K562 (cell line): Measurements from ENCODE around the gene ASB4. TPM values are rescaled to one million over a fixed set of nuclear protein-coding genes. Genes with fewer than 3 reads are reported as not detected.

Source experiments
- ATAC-seq: fragments of 200-7000 bp; cut with Tn5 transposase; 3 replicates; pipeline ENCODE4 v1.9.1; 2020; ENCODE audit warnings: moderate library complexity
- BruUV-seq: library from RNA; stranded (reverse); fragments of 400-500 nt; replicated peaks from 2 replicates; lab custom pipeline; 2021; lab: Mats Ljungman, UMichigan
- CTCF ChIA-PET: fragments of 300-600 bp; formaldehyde crosslinking; extraction: SDS; loops from one replicate; lab custom pipeline; 2021; ENCODE audit warnings: low intra/inter-chr PET ratio; lab: Yijun Ruan, JAX
- POLR2A ChIA-PET: fragments of 300-600, 350-650 bp; sonication (Branson Sonifier 250); formaldehyde crosslinking; extraction: SDS; loops from one replicate; lab custom pipeline; 2021; ENCODE audit warnings: antibody characterized with exemption, inconsistent platforms; lab: Yijun Ruan, JAX
- DNase-seq, 4 experiments: peaks; one replicate each; pipeline versions ENCODE4 v3.0.0 to v3.0.0-alpha.2; 2011 to 2018; ENCODE audit warnings: low spot score in 3 of 4, mixed read lengths in 3 of 4; ENCODE audit errors: extremely low read depth in 1 of 4
- FAIRE-seq: peaks from 2 replicates; lab custom pipeline; 2011; peaks lifted over from hg19 to GRCh38; lab: Jason Lieb, UNC
- H2AFZ ChIP-seq: 2 replicates; pipeline ENCODE4 v1.6.0; 2011; ENCODE audit warnings: low read depth, low read length, control low read depth, inconsistent platforms
- H3K27ac ChIP-seq: fragments of 200-600 bp; 3 replicates; pipeline ENCODE4 v1.8.0; 2011; ENCODE audit warnings: low read depth, mild to moderate bottlenecking, control low read depth, inconsistent platforms, low read length, moderate library complexity, mixed read lengths; ENCODE audit errors: extremely low read depth
- H3K27me3 ChIP-seq, 2 experiments: fragments of 300-600 bp in 1 of 2; 2 replicates in 1 of 2; 3 replicates in 1 of 2; pipeline versions ENCODE4 v1.6.0 to v1.8.0; 2011; ENCODE audit warnings: inconsistent platforms in 2 of 2, low read length in 2 of 2, mild to moderate bottlenecking in 1 of 2, mixed read lengths in 1 of 2, moderate library complexity in 1 of 2; ENCODE audit not compliant: control insufficient read depth in 2 of 2, insufficient read depth in 2 of 2
- H3K36me3 ChIP-seq: fragments of 300-600 bp; 3 replicates; pipeline ENCODE4 v1.8.0; 2011; ENCODE audit warnings: mild to moderate bottlenecking, low read length, inconsistent platforms; ENCODE audit not compliant: control insufficient read depth, insufficient read depth
- H3K4me1 ChIP-seq, 2 experiments: fragments of 200-600 bp in 1 of 2; replicated peaks in 1 of 2; 2 replicates in 1 of 2; 3 replicates in 1 of 2; pipeline versions ENCODE4 v1.5.1 to v1.8.0; 2011; ENCODE audit warnings: inconsistent platforms in 2 of 2, low read length in 2 of 2, mild to moderate bottlenecking in 1 of 2, mixed read lengths in 1 of 2, moderate library complexity in 1 of 2; ENCODE audit not compliant: control insufficient read depth in 2 of 2, insufficient read depth in 2 of 2
- H3K4me2 ChIP-seq: 2 replicates; pipeline ENCODE4 v1.6.1; 2011; ENCODE audit warnings: low read length, control low read depth, inconsistent platforms, mixed read lengths; ENCODE audit not compliant: insufficient read depth
- H3K4me3 ChIP-seq: fragments of 200-600 bp; sonication (generic), shearing (Covaris generic); 2 replicates; pipeline ENCODE4 v1.5.1; 2016; ENCODE audit warnings: control low read depth, inconsistent platforms
- H3K79me2 ChIP-seq: fragments of 200-600 bp; 3 replicates; pipeline ENCODE4 v1.8.0; 2011; ENCODE audit warnings: low read length, inconsistent platforms; ENCODE audit not compliant: control insufficient read depth, insufficient read depth
- H3K9ac ChIP-seq, 2 experiments: 2 replicates each; pipeline versions ENCODE4 v1.6.0 to v1.6.1; 2011; ENCODE audit warnings: low read depth in 2 of 2, low read length in 2 of 2, control low read depth in 1 of 2, inconsistent platforms in 1 of 2, mild to moderate bottlenecking in 1 of 2, mixed read lengths in 1 of 2; ENCODE audit not compliant: insufficient read depth in 1 of 2
- H3K9me1 ChIP-seq: one replicate; pipeline ENCODE4 v1.6.0; 2011; ENCODE audit warnings: inconsistent platforms, mild to moderate bottlenecking, low read length, moderate library complexity; ENCODE audit not compliant: control insufficient read depth, insufficient read depth
- H3K9me3 ChIP-seq: replicated peaks from 2 replicates; pipeline ENCODE4 v1.5.1; 2011; ENCODE audit warnings: low read depth, low read length, inconsistent platforms; ENCODE audit not compliant: control insufficient read depth, insufficient read depth
- H4K20me1 ChIP-seq: replicated peaks from 2 replicates; pipeline ENCODE4 v1.6.1; 2011; ENCODE audit warnings: low read length, inconsistent platforms, mixed read lengths; ENCODE audit not compliant: control insufficient read depth, insufficient read depth
- BDP1 ChIP-seq: IDR thresholded peaks from 3 replicates; pipeline ENCODE4 v1.6.1; 2011; ENCODE audit not compliant: insufficient read length, insufficient read depth
- DMBX1 ChIP-seq: fragments of 250-450 bp; sonication (Bioruptor Pico); IDR thresholded peaks from 2 replicates; pipeline ENCODE4 v1.8.0; 2022; ENCODE audit warnings: inconsistent platforms, mild to moderate bottlenecking, moderate library complexity, borderline replicate concordance
- MGA ChIP-seq: fragments of 450-650 bp; IDR thresholded peaks from 2 replicates; pipeline ENCODE4 v1.6.1; 2016; ENCODE audit warnings: mild to moderate bottlenecking, moderate library complexity
- ZBTB9 ChIP-seq: fragments of 450-650 bp; formaldehyde crosslinking; IDR thresholded peaks from 2 replicates; pipeline ENCODE4 v1.4.0; 2020; ENCODE audit warnings: mild to moderate bottlenecking, moderate library complexity
- ZNF561 ChIP-seq: fragments of 450-650 bp; formaldehyde crosslinking; conservative IDR thresholded peaks from 2 replicates; pipeline ENCODE4 v1.4.0; 2020; ENCODE audit warnings: mild to moderate bottlenecking, moderate library complexity
- ZNF655 ChIP-seq: fragments of 250-450 bp; sonication (Bioruptor Pico); IDR thresholded peaks from 2 replicates; pipeline ENCODE4 v1.5.0; 2021
- WGBS: fragments of 100-300 bp; shearing (Covaris generic); methylation state at CpG from one replicate; pipeline ENCODE4 v1.1.6; 2016; ENCODE audit warnings: low coverage, mixed read lengths; ENCODE audit not compliant: insufficient coverage; ENCODE audit errors: missing lambda C conversion rate; 5-methylcytosine and 5-hydroxymethylcytosine counted together
- in situ Hi-C: fragments of 300-500 bp; cut with MboI; formaldehyde crosslinking; loops from 4 replicates; pipeline ENCODE4 v1.15.0; 2018; ENCODE audit warnings: inconsistent platforms, mixed read lengths
- intact Hi-C: fragments of 100-400 bp; cut with micrococcal nuclease; formaldehyde crosslinking; loops from 2 replicates; pipeline ENCODE4 v1.14.2; 2022
- polyA plus RNA-seq, 8 experiments: library from polyadenylated mRNA; depleted of rRNA in 4 of 8; stranded (reverse) in 5 of 8; unstranded in 3 of 8; fragments of >200 nt; fragmentation: Nextera tagmentation in 2 of 8; fragmentation: Illumina TruSeq in 1 of 8; extraction: Ambion mirVana in 2 of 8; extraction: Trizol in 1 of 8; gene quantifications; 2 replicates each; pipeline versions ENCODE4 v1.2.1 to v1.2.3, GENCODE V29; 2011 to 2014; ENCODE audit warnings: inconsistent platforms in 1 of 8, missing spikeins in 1 of 8
- total RNA-seq, 7 experiments: library from RNA; depleted of rRNA in 6 of 7; stranded (reverse); fragments of >200 nt in 6 of 7; fragmentation: Illumina TruSeq in 2 of 7; extraction: Trizol in 2 of 7; gene quantifications; 2 replicates each; pipeline versions ENCODE4 v1.2.1 to v1.2.3, GENCODE V29; 2011 to 2021; ENCODE audit warnings: low replicate concordance in 1 of 7

Gene ASB4
- total and polyA plus RNA-seq, 9 of the 15 experiments (the other 6 are each of a cell fraction or from before 2014, with no cell fraction given), result 0.03 to 0.07 TPM; not detected in 7

DNA sequence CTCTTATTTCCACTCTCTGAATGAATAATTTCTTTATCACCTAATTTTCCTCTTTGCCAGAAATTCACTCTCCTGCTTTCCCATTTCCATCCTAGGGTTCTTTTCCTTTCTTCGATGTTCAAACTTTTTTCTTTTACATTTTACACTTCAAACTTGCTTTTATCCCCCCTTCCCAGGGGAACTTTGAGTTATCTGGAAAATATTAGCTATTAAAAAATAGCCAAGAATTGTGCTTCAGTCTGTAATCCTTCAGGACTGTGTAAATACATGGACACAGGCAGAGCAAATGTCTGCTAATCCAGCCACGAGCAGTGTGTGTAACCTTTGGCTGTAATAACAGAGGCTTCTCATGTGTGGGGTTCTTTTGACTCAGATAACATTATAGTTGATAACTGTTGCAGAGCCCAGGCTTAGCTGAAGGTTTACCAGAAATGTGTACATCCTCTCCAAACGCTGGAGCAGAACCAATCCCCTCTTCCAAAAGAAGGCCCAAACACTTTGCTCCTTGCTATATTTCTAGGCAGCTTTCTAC is 4.6 kb downstream of the ASB4 start (continued):
- TF ChIP-seq ZNF655 (CRISPR knock-in tag), result no peak
- TF ChIP-seq ZBTB9 (CRISPR knock-in tag), result no peak
- no peak for TF ChIP-seq BDP1
- TF ChIP-seq DMBX1 (CRISPR knock-in tag), result no peak
- no peak for TF ChIP-seq ZNF561 (CRISPR knock-in tag)

DNA sequence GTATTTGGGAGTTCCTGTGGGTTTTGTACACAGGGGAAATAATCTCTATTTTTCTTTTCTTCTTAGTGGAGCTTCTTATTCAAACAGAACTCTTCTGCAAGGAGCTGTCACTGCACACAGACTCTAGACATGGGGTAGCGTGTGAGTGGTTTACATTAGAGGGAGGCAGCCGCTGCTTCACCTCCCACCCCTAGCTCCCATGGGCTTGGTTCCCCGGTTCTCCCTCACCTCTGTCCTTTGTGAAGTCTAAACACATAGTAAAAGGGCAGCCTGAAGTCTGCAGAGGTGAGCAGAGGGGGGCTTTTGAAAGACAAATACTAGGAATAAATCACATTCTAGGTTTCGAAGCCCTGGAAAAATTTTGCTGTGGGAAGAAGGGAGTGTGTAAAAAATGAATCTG is 5.5 kb downstream of the ASB4 start:
- no peak for DNase-seq
- ATAC-seq, result no peak
- Histone ChIP-seq H3K9ac (no peak overlapping the region), H3K36me3 (no peaks in the 10 kb centered on the region), H3K9me1 (no peaks in the 10 kb centered on the region), H3K27me3 (peaks cover 0 to 9% of the 10 kb centered on the region in 2 experiments; a peak in 3 of 5 replicates), H3K9me3 (no peaks in the 10 kb centered on the region), H3K4me2 (no peak overlapping the region), H4K20me1 (no peaks in the 10 kb centered on the region), H3K79me2 (no peaks in the 10 kb centered on the region), H2AFZ (no peak overlapping the region), H3K4me3 (no peak overlapping the region), H3K4me1 (no peaks in the 10 kb centered on the region), H3K27ac (no peak overlapping the region)
- BruUV-seq, result no TSS peak
- intact Hi-C loops (no loop called here), in situ Hi-C loops (loop anchor here (25.0 kb wide), 1 partner anchor 1054 kb away; no protein-coding TSS in a partner anchor)
- ChIA-PET CTCF (no interaction called here), POLR2A (interaction anchor here (1.1 kb wide), 1 partner anchor 10 kb away, joined by 3 read pairs; no protein-coding TSS in a partner anchor)
- 3% methylated on average over 4 of the region's 4 CpGs for WGBS
- FAIRE-seq, result no peak
- no peak for TF ChIP-seq MGA
